CD4-positive, alpha-beta T cell treated with Interferon alpha-2 for 1 hour (primary cell): Measurements from ENCODE around the gene IMPACT.

Experiments
- DNase-seq, 2 donors: peaks; one replicate each; pipeline ENCODE4 v3.0.0-alpha.2; 2020 to 2022

Gene IMPACT

GRCh38 chr18:24427484-24427883 is 1.0 kb downstream of the IMPACT start:
- DNase-seq = no peak

- DNase-seq = no peak
Observed at GRCh38 chr18:24428709-24429108, 2.2 kb downstream of the IMPACT start.

- DNase-seq = no peak
Observed at GRCh38 chr18:24429188-24429587, 2.7 kb downstream of the IMPACT start.

- no peak for DNase-seq
Observed at GRCh38 chr18:24432618-24433017, 6.1 kb downstream of the IMPACT start.

GRCh38 chr18:24436939-24437338 is 10.5 kb downstream of the IMPACT start:
- no peak for DNase-seq

- DNase-seq = no peak
Observed at GRCh38 chr18:24443870-24444269, 17.4 kb downstream of the IMPACT start.

GRCh38 chr18:24446453-24446852 is 20.0 kb downstream of the IMPACT start:
- DNase-seq = no peak

- DNase-seq = no peak
Observed at GRCh38 chr18:24446953-24447538, 20.6 kb downstream of the IMPACT start.

GRCh38 chr18:24447961-24448360 is 21.5 kb downstream of the IMPACT start:
- DNase-seq = no peak

GRCh38 chr18:24456549-24456948 is 30.1 kb downstream of the IMPACT start:
- DNase-seq = no peak

- no peak for DNase-seq
Observed at GRCh38 chr18:24459772-24460171, 33.3 kb downstream of the IMPACT start.

GRCh38 chr18:24460388-24460787 is 33.9 kb downstream of the IMPACT start, which contains the start of gene HRH4:
TSS of gene HRH4 (plus strand) at chr18:24460637. CDS start at chr18:24460729, 92 bp downstream.
- no peak for DNase-seq

- DNase-seq = no peak
Observed at GRCh38 chr18:24461996-24462395, 35.5 kb downstream of the IMPACT start.

- no peak for DNase-seq
Observed at GRCh38 chr18:24462838-24463775, 36.6 kb downstream of the IMPACT start.

GRCh38 chr18:24465486-24465885 is 39.0 kb downstream of the IMPACT start:
- no peak for DNase-seq

GRCh38 chr18:24466771-24467170 is 40.3 kb downstream of the IMPACT start:
- no peak for DNase-seq

GRCh38 chr18:24470022-24470618 is 43.6 kb downstream of the IMPACT start:
- no peak for DNase-seq

- no peak for DNase-seq
Observed at GRCh38 chr18:24470805-24471204, 44.3 kb downstream of the IMPACT start.

GRCh38 chr18:24472591-24472990 is 46.1 kb downstream of the IMPACT start:
- no peak for DNase-seq

GRCh38 chr18:24474406-24474805 is 47.9 kb downstream of the IMPACT start:
- DNase-seq = no peak

- DNase-seq = no peak
Observed at GRCh38 chr18:24475926-24476589, 49.6 kb downstream of the IMPACT start.

- DNase-seq = no peak
Observed at GRCh38 chr18:24479371-24479770, 52.9 kb downstream of the IMPACT start.

GRCh38 chr18:24482821-24483220 is 56.4 kb downstream of the IMPACT start:
- DNase-seq = no peak
